CD4-positive, alpha-beta T cell treated with Interleukin-12 subunit alpha and Interleukin-12 subunit beta, for 1 hour (primary cell): ENCODE measurements around the gene FOSB.
A peak's percentile ranks its signal among the peaks of the same experiment; 100 is the strongest.

Experiments
- DNase-seq: peaks from one replicate; pipeline ENCODE4 v3.0.0-alpha.2; 2020

Gene FOSB

GRCh38 chr19:45469132-45469944 is 1.5 kb downstream of the FOSB start:
- DNase-seq = peak; percentile 84

- peak; percentile 72 for DNase-seq
Measured at GRCh38 chr19:45469945-45470761, 2.4 kb downstream of the FOSB start.

- DNase-seq = no peak
Measured at GRCh38 chr19:45470762-45471081, 2.9 kb downstream of the FOSB start.

GRCh38 chr19:45471111-45471930 is 3.5 kb downstream of the FOSB start:
- peak; percentile 53 for DNase-seq

DNA sequence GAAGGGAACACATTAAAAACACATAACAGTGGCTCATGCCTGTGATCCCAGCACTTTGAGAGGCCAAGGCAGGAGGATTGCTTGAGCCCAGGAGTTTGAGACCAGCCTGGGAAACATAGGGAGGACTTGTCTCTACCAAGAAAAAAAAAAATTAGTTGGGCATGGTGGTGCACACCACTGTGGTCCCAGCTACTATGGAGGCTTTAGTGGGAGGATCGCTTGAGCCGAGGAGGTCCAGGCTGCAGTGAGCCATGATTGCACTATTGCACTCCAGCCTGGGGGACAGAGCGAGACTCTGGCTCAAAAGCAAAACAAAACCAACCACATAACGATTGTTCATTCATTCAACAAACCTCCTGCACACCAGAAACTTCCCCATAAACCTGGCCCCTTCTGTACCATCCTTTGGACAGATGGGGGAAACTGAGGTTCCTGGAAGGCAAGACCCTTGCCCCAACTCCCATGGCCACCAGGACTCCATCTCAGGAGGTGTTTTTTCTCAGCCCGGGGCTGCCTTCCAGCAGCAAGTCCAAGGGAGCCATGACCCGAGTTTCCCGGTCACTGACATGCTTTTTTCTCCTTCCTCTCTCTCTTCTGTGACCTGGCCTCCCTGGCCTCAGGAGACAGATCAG is 4.3 kb downstream of the FOSB start:
- no peak for DNase-seq

GRCh38 chr19:45472563-45473366 is 5.0 kb downstream of the FOSB start:
- DNase-seq = peak; percentile 69

DNA sequence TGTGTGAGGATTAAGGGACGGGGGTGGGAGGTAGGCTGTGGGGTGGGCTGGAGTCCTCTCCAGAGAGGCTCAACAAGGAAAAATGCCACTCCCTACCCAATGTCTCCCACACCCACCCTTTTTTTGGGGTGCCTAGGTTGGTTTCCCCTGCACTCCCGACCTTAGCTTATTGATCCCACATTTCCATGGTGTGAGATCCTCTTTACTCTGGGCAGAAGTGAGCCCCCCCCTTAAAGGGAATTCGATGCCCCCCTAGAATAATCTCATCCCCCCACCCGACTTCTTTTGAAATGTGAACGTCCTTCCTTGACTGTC is 5.5 kb downstream of the FOSB start:
- DNase-seq = no peak

DNA sequence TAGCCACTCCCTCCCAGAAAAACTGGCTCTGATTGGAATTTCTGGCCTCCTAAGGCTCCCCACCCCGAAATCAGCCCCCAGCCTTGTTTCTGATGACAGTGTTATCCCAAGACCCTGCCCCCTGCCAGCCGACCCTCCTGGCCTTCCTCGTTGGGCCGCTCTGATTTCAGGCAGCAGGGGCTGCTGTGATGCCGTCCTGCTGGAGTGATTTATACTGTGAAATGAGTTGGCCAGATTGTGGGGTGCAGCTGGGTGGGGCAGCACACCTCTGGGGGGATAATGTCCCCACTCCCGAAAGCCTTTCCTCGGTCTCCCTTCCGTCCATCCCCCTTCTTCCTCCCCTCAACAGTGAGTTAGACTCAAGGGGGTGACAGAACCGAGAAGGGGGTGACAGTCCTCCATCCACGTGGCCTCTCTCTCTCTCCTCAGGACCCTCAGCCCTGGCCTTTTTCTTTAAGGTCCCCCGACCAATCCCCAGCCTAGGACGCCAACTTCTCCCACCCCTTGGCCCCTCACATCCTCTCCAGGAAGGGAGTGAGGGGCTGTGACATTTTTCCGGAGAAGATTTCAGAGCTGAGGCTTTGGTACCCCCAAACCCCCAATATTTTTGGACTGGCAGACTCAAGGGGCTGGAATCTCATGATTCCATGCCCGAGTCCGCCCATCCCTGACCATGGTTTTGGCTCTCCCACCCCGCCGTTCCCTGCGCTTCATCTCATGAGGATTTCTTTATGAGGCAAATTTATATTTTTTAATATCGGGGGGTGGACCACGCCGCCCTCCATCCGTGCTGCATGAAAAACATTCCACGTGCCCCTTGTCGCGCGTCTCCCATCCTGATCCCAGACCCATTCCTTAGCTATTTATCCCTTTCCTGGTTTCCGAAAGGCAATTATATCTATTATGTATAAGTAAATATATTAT is 6.1 kb downstream of the FOSB start:
- peak; percentile 75 for DNase-seq

DNA sequence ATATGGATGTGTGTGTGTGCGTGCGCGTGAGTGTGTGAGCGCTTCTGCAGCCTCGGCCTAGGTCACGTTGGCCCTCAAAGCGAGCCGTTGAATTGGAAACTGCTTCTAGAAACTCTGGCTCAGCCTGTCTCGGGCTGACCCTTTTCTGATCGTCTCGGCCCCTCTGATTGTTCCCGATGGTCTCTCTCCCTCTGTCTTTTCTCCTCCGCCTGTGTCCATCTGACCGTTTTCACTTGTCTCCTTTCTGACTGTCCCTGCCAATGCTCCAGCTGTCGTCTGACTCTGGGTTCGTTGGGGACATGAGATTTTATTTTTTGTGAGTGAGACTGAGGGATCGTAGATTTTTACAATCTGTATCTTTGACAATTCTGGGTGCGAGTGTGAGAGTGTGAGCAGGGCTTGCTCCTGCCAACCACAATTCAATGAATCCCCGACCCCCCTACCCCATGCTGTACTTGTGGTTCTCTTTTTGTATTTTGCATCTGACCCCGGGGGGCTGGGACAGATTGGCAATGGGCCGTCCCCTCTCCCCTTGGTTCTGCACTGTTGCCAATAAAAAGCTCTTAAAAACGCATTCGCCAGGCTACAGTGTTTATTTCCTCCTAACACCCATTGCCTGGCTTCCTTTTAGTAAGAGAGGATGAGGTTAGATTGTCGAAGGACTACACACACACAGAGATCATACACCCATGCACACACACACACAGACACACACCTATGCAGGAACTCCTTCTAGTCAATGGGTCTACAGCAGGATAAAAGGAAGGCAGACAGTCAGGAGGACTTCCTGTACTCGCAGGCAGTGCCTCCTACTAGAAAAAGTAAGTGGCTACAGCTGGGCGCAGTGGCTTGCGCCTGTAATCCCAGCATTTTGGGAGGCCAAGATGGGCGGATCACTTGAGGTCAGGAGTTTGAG is 7.1 kb downstream of the FOSB start:
- peak; percentile 84 for DNase-seq

DNA sequence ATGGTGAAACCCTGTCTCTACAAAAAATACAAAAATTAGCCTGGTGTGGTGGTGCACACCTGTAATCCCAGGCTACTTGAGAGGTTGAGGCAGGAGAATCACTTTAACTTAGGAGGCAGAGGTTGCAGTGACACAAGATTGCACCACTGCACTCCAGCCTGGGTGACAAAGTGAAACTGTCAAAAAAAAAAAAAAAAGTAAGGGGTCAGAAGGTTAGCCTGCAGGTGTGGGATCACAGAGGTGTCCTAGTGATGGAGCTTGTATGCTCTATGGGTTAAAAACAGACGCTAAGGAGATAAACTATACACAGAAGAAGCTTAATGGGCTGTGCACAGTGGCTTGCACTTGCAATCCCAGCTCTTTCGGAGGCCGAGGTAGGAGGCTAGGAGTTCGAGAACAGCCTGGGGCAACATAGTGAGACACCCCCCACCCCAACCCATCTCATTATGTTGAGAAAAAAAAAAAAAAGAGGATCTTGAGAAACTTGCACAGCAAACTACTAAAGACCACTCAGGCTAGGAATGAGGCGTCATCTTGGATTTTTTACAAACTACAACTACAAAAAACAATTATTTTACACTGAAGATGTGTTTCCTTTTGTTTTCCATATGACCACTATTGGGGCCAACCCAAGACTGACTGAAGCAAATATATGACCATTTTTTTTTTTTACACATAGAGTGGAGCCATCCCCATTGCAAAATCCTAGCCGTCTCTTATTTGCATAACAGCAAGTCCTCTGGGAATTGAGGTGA is 7.9 kb downstream of the FOSB start:
- peak; percentile 84 for DNase-seq

GRCh38 chr19:45476304-45476703 is 8.5 kb downstream of the FOSB start:
- peak; percentile 77 for DNase-seq

- DNase-seq = peak; percentile 70
Measured at GRCh38 chr19:45477186-45477585, 9.4 kb downstream of the FOSB start.

DNA sequence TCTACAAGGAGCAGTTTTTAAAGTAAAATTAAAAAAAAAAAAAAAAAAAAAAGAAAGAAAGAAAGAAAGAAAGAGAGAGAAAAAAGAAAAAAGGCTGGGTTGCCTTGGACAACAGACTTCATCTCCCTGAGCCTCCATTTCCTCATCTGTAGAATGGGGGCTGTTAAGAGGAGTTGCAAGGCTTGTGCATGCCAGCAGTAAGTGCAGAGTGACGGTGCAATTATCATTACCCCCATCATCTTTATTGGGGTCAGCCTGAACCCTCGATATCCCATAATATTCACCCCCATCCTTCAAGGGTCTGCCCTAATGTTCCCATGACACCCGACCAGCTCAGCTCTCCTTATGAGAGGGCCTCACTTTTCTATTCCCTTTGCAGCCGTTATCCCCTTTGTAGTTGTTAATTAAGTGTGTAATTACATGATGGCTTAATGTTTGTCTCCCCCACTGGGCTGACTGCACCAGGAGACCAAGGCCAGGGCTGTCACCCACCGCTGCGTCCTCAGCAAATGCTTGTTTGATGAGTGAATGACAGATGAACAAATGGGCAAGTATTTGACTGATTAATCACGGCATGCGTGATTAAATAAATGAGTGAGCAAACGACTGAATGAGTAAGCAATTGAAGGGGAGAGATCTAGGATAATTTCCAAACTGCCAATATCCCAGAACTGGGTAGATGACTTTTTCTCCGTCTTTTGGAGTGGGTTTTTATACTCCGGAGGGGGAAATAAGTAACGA is 10.1 kb downstream of the FOSB start:
- DNase-seq = peak; percentile 69

DNA sequence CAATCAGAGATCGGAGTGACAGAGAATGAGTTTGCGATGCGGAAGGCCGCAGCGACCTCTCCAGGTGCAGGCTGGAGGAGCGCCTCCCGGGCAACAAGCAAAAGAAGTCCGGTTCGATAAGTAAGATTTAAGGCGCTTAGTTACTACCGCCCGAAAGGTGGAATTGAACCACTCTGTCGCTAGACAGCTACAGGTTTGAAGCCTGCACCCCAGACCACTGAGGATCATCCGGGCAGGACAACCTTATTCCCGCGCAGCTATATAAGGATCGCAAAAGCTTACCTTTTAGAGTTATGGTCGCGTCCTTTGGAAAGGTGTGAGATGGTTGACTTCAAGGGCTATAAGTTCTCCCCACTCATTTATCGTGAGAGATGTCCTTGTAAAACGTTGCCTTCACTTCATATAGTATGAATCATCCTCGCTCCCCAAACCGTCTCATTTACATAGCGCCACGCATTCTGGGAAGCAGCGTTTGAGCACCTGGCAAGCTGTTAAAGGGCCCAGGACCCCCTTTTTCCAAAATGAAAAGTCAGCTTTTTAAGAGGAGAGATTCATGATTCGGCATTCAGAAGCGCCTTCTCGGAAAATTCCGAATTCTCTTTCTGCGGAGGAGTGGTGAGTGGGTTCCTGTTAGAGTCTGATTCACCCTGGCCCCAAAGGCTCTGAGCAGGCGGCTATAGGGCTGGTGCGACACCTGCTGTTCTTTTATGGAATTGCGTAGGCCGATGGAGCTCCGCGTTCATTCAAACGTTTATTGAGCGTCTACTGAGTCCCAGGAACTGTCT is 10.8 kb downstream of the FOSB start:
- DNase-seq = peak; percentile 93

DNA sequence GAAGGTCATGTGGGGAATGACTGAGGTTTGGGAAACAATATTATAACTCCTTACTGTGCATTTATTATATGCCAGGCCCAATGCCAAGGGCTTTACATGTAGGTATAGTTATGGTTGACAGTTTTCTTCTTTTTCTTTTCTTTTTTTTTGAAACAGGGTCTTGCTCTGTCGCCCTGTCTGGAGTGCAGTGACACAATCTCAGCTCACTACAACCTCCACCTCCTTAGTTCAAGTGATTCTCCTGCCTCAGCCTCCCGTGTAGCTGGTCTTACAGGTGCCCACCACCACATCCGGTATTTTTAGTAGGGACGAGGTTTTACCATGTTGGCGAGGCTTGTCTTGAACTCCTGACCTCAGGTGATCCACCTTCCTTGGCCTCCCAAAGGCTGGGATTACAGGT is 15.2 kb downstream of the FOSB start:
- no peak for DNase-seq

DNA sequence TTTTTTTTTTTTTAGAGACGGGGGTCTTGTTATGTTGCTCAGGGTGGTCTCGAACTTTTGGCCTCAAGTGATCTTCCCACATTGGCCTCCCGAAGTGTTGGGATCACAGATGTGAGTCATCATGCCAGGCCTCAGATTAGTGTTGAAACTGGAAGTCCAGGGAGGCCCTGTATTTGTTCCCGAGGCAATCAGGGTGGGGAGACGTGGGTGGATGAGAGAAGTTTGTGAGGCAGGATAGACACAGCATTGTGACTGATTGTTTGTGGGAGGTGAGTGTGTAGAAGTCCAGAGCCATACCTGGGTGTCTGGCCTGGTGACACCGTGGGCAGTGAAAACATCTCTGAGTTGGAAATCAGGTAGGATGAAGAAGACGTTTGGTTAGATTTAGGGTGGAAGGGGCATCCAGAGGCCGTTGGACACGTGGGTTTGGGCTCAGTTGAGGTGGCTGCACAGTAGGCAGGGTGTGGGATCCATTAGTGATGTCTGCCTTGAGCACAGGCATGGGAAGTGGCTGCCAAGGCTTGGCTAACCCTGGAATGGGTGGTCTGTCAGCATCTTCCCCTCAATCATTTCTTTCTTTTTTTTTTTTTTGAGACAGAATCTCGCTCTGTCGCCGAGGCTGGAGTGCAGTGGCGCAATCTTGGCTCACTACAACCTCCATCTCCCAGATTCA is 16.6 kb downstream of the FOSB start:
- no peak for DNase-seq
